H9 (cell line): ENCODE measurements around the gene RHOA. TPM values are rescaled to one million over a fixed set of nuclear protein-coding genes. Genes with fewer than 3 reads are reported as not detected.

Source experiments
- DNase-seq: peaks from one replicate; pipeline ENCODE4 v3.0.0-alpha.2; 2017
- H2AFZ ChIP-seq: one replicate; pipeline ENCODE4 v1.6.1; 2013; ENCODE audit warnings: mild to moderate bottlenecking, low read length, control low read depth, moderate library complexity
- H2AK5ac ChIP-seq: 2 replicates; pipeline ENCODE4 v1.6.1; 2013; ENCODE audit warnings: low read length, control low read depth, mixed read lengths; ENCODE audit not compliant: insufficient read length
- H2BK120ac ChIP-seq: one replicate; pipeline ENCODE4 v1.6.1; 2013; ENCODE audit warnings: low read depth, mild to moderate bottlenecking, low read length, control low read depth, inconsistent platforms; ENCODE audit not compliant: poor library complexity, severe bottlenecking
- H2BK12ac ChIP-seq: 2 replicates; pipeline ENCODE4 v1.6.1; 2013; ENCODE audit warnings: low read length, control low read depth, mixed read lengths, low read depth; ENCODE audit not compliant: insufficient read length
- H2BK15ac ChIP-seq: 2 replicates; pipeline ENCODE4 v1.6.1; 2013; ENCODE audit warnings: low read depth, low read length, control low read depth
- H2BK20ac ChIP-seq: one replicate; pipeline ENCODE4 v1.6.1; 2013; ENCODE audit warnings: low read depth, mild to moderate bottlenecking, low read length, control low read depth, inconsistent platforms; ENCODE audit not compliant: poor library complexity, severe bottlenecking
- H2BK5ac ChIP-seq: 2 replicates; pipeline ENCODE4 v1.6.1; 2013; ENCODE audit warnings: low read length, control low read depth, mixed read lengths; ENCODE audit not compliant: insufficient read length
- H3K14ac ChIP-seq: 2 replicates; pipeline ENCODE4 v1.6.1; 2013; ENCODE audit warnings: low read length, control low read depth; ENCODE audit not compliant: insufficient read depth
- H3K18ac ChIP-seq: 2 replicates; pipeline ENCODE4 v1.6.1; 2013; ENCODE audit warnings: low read depth, mild to moderate bottlenecking, mixed read lengths, low read length, control low read depth; ENCODE audit not compliant: insufficient read length
- H3K23ac ChIP-seq: 2 replicates; pipeline ENCODE4 v1.6.1; 2013; ENCODE audit warnings: low read length, control low read depth, mixed read lengths, low read depth; ENCODE audit not compliant: insufficient read length
- H3K23me2 ChIP-seq: 2 replicates; pipeline ENCODE4 v1.6.1; 2013; ENCODE audit warnings: low read depth, mild to moderate bottlenecking, mixed read lengths, low read length, control low read depth; ENCODE audit not compliant: insufficient read length, poor library complexity, severe bottlenecking
- H3K27ac ChIP-seq: 2 replicates; pipeline ENCODE4 v1.5.1; 2013; ENCODE audit warnings: low read length, control low read depth, mixed read lengths, low read depth; ENCODE audit not compliant: insufficient read length
- H3K27me3 ChIP-seq: 2 replicates; pipeline ENCODE4 v1.6.1; 2013; ENCODE audit warnings: low read length, control low read depth, inconsistent platforms; ENCODE audit not compliant: insufficient read depth
- H3K4ac ChIP-seq: 2 replicates; pipeline ENCODE4 v1.6.1; 2013; ENCODE audit warnings: low read depth, mild to moderate bottlenecking, control low read depth, inconsistent platforms, low read length, moderate library complexity
- H3K4me1 ChIP-seq: 2 replicates; pipeline ENCODE4 v1.6.1; 2013; ENCODE audit warnings: low read length, control low read depth, inconsistent platforms; ENCODE audit not compliant: insufficient read depth
- H3K4me2 ChIP-seq: 2 replicates; pipeline ENCODE4 v1.6.1; 2013; ENCODE audit warnings: low read length, control low read depth, mixed read lengths; ENCODE audit not compliant: insufficient read length, insufficient read depth
- H3K56ac ChIP-seq: 2 replicates; pipeline ENCODE4 v1.6.1; 2013; ENCODE audit warnings: low read depth, mild to moderate bottlenecking, mixed read lengths, low read length, control low read depth; ENCODE audit not compliant: insufficient read length
- H3K79me1 ChIP-seq: 2 replicates; pipeline ENCODE4 v1.6.1; 2013; ENCODE audit warnings: low read depth, mild to moderate bottlenecking, moderate library complexity, low read length, control low read depth, inconsistent platforms; ENCODE audit not compliant: insufficient read depth, poor library complexity, severe bottlenecking
- H3K79me2 ChIP-seq: 2 replicates; pipeline ENCODE4 v1.6.1; 2013; ENCODE audit warnings: low read length, control low read depth, inconsistent platforms; ENCODE audit not compliant: insufficient read depth
- H3K9ac ChIP-seq: 2 replicates; pipeline ENCODE4 v1.6.1; 2013; ENCODE audit warnings: low read length, control low read depth, mixed read lengths; ENCODE audit not compliant: insufficient read length; ENCODE audit errors: extremely low read depth
- H3K9me3 ChIP-seq: one replicate; pipeline ENCODE4 v1.6.1; 2013; ENCODE audit warnings: low read depth, low read length, inconsistent platforms; ENCODE audit not compliant: control insufficient read depth
- H3T11ph ChIP-seq: one replicate; pipeline ENCODE4 v1.6.1; 2013; ENCODE audit warnings: mild to moderate bottlenecking, low read length, control low read depth, inconsistent platforms
- H4K20me1 ChIP-seq: one replicate; pipeline ENCODE4 v1.6.1; 2013; ENCODE audit not compliant: control insufficient read depth, insufficient read length, insufficient read depth
- H4K5ac ChIP-seq: 2 replicates; pipeline ENCODE4 v1.6.1; 2013; ENCODE audit warnings: low read depth, mild to moderate bottlenecking, mixed read lengths, low read length, control low read depth; ENCODE audit not compliant: insufficient read length
- H4K8ac ChIP-seq: replicated peaks from 2 replicates; pipeline ENCODE4 v1.6.1; 2013; ENCODE audit warnings: low read length, control low read depth, mixed read lengths, low read depth; ENCODE audit not compliant: insufficient read length
- H4K91ac ChIP-seq: 2 replicates; pipeline ENCODE4 v1.6.1; 2013; ENCODE audit warnings: low read depth, mild to moderate bottlenecking, moderate library complexity, mixed read lengths, low read length, control low read depth; ENCODE audit not compliant: insufficient read length
- H3K27ac Mint-ChIP-seq, 3 experiments: 2 replicates in 2 of 3; 3 replicates in 1 of 3; pipeline ENCODE4 v1.8.0; 2020 to 2021; ENCODE audit warnings: mixed read lengths in 3 of 3, mild to moderate bottlenecking in 1 of 3, moderate library complexity in 1 of 3
- H3K27me3 Mint-ChIP-seq: 2 replicates; pipeline ENCODE4 v1.8.0; 2021; ENCODE audit warnings: low read depth, mild to moderate bottlenecking, moderate library complexity, mixed read lengths
- H3K36me3 Mint-ChIP-seq, 3 experiments: 2 replicates in 2 of 3; 3 replicates in 1 of 3; pipeline ENCODE4 v1.8.0; 2020 to 2021; ENCODE audit warnings: low read depth in 3 of 3, mixed read lengths in 3 of 3; ENCODE audit not compliant: insufficient read depth in 1 of 3
- H3K4me1 Mint-ChIP-seq, 2 experiments: 2 replicates each; pipeline ENCODE4 v1.8.0; 2020; ENCODE audit warnings: mixed read lengths in 2 of 2
- H3K4me3 Mint-ChIP-seq, 2 experiments: 2 replicates in 1 of 2; 3 replicates in 1 of 2; pipeline ENCODE4 v1.8.0; 2020 to 2021; ENCODE audit warnings: mild to moderate bottlenecking in 2 of 2, mixed read lengths in 2 of 2, moderate library complexity in 1 of 2
- H3K9me3 Mint-ChIP-seq, 2 experiments: 2 replicates in 1 of 2; 3 replicates in 1 of 2; pipeline ENCODE4 v1.8.0; 2020; ENCODE audit warnings: mild to moderate bottlenecking in 2 of 2, mixed read lengths in 2 of 2, moderate library complexity in 1 of 2
- WGBS: extraction: QIAGEN DNeasy Blood & Tissue Kit; methylation state at CpG from one replicate; pipeline ENCODE4 v1.1.7; 2013; ENCODE audit warnings: missing lambda C conversion rate, low lambda C conversion rate, mixed read lengths; ENCODE audit not compliant: insufficient read length; ENCODE audit errors: extremely low coverage; 5-methylcytosine and 5-hydroxymethylcytosine counted together
- total RNA-seq: library from RNA; stranded (reverse); gene quantifications from 2 replicates; pipeline ENCODE4 v1.2.1, GENCODE V29; 2021
- TF ChIP-seq, protein P1 (sequence below): fragments of 200-600 bp; sonication (generic); conservative IDR thresholded peaks from 3 replicates; pipeline ENCODE4 v1.8.0; 2021; ENCODE audit warnings: antibody characterized with exemption, mild to moderate bottlenecking

RHOA gene
- total RNA-seq, 1 experiment from 2014 or later, result 403 TPM

- peaks cover 0 to 2% of the 10 kb centered on the region in 2 experiments; a peak in 1 of 4 replicates for H3K4me1 Mint-ChIP-seq
- no peak overlapping the region for H2AFZ ChIP-seq
- H3K18ac ChIP-seq, result no peak overlapping the region
- H2AK5ac ChIP-seq, result no peak overlapping the region
- no peak overlapping the region for H3K27ac ChIP-seq
- no peak overlapping the region for H3K56ac ChIP-seq
- H2BK5ac ChIP-seq, result no peak overlapping the region
- H4K91ac ChIP-seq, result no peak overlapping the region
- no peaks in the 10 kb centered on the region for H3K27me3 ChIP-seq
- H3K23me2 ChIP-seq, result no peaks in the 10 kb centered on the region
- no peak overlapping the region for H2BK20ac ChIP-seq
- no peaks in the 10 kb centered on the region for H3K79me1 ChIP-seq
- no peak overlapping the region for H3K4ac ChIP-seq
- H2BK120ac ChIP-seq, result no peak overlapping the region
- H4K20me1 ChIP-seq, result peaks cover 2% of the 10 kb centered on the region
- no peaks in the 10 kb centered on the region for H3K27me3 Mint-ChIP-seq
- peaks cover 1 to 35% (median 25%) of the 10 kb centered on the region in 3 experiments; a peak in 6 of 7 replicates for H3K36me3 Mint-ChIP-seq
- TF ChIP-seq, protein P1, sequence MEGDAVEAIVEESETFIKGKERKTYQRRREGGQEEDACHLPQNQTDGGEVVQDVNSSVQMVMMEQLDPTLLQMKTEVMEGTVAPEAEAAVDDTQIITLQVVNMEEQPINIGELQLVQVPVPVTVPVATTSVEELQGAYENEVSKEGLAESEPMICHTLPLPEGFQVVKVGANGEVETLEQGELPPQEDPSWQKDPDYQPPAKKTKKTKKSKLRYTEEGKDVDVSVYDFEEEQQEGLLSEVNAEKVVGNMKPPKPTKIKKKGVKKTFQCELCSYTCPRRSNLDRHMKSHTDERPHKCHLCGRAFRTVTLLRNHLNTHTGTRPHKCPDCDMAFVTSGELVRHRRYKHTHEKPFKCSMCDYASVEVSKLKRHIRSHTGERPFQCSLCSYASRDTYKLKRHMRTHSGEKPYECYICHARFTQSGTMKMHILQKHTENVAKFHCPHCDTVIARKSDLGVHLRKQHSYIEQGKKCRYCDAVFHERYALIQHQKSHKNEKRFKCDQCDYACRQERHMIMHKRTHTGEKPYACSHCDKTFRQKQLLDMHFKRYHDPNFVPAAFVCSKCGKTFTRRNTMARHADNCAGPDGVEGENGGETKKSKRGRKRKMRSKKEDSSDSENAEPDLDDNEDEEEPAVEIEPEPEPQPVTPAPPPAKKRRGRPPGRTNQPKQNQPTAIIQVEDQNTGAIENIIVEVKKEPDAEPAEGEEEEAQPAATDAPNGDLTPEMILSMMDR, result no peak
- H3K9me3 ChIP-seq, result no peaks in the 10 kb centered on the region
- no peak overlapping the region for H2BK15ac ChIP-seq
- H3K27ac Mint-ChIP-seq, result no peak overlapping the region
- H3K14ac ChIP-seq, result no peak overlapping the region
- H4K8ac ChIP-seq, result no peak overlapping the region
- no peak overlapping the region for H3T11ph ChIP-seq
- no CpG with 5 or more reads among the region's 1 CpG for WGBS
- no peak overlapping the region for H3K4me3 Mint-ChIP-seq
- no peak overlapping the region for H4K5ac ChIP-seq
- H3K23ac ChIP-seq, result no peak overlapping the region
- no peak for DNase-seq
- no peak overlapping the region for H2BK12ac ChIP-seq
- no peak overlapping the region for H3K4me2 ChIP-seq
- no peaks in the 10 kb centered on the region; the same call in 1 of the 2 replicates for H3K4me1 ChIP-seq
- no peaks in the 10 kb centered on the region; the same call in none of the 2 replicates for H3K79me2 ChIP-seq
- H3K9ac ChIP-seq, result no peak overlapping the region
- no peaks in the 10 kb centered on the region for H3K9me3 Mint-ChIP-seq
Observed at GRCh38 chr3:49313896-49314688, 97.7 kb downstream of the RHOA start.
